Tibial nerve (tissue), 4 donors: ENCODE results near the gene TMEM260. TPM values are rescaled to one million over a fixed set of nuclear protein-coding genes. Genes with fewer than 3 reads are reported as not detected.

Experiments
- DNase-seq, 2 donors: peaks; one replicate each; pipeline ENCODE4 v3.0.0-alpha.2; 2019; ENCODE audit warnings: low spot score in 2 of 2
- H3K27ac ChIP-seq, 4 donors: fragments of 200-600 bp; sonication (generic) in 3 of 4; one replicate each; pipeline ENCODE4 v1.5.1; 2017 to 2019; ENCODE audit warnings: mild to moderate bottlenecking in 1 of 4
- H3K27me3 ChIP-seq, 2 donors: fragments of 200-600 bp; sonication (generic) in 1 of 2; one replicate each; pipeline versions ENCODE4 v1.5.1 to v1.6.0; 2017 to 2019
- H3K36me3 ChIP-seq, 3 donors: fragments of 200-600 bp; sonication (generic); one replicate each; pipeline ENCODE4 v1.5.1; 2018 to 2019
- H3K4me1 ChIP-seq, 4 donors: fragments of 200-600 bp; sonication (generic) in 3 of 4; one replicate each; pipeline ENCODE4 v1.5.1; 2017 to 2019
- H3K4me3 ChIP-seq, 4 donors: fragments of 200-600 bp; sonication (generic) in 3 of 4; one replicate each; pipeline ENCODE4 v1.5.1; 2017 to 2019; ENCODE audit warnings: mild to moderate bottlenecking in 1 of 4, moderate library complexity in 1 of 4
- H3K9me3 ChIP-seq, 4 donors: fragments of 200-600 bp; sonication (generic) in 3 of 4; one replicate each; pipeline ENCODE4 v1.5.1; 2017 to 2019
- EP300 ChIP-seq, 2 donors: sonication (generic); formaldehyde crosslinking; IDR thresholded peaks; one replicate each; pipeline ENCODE4 v1.6.1; 2017; ENCODE audit warnings: antibody characterized with exemption in 2 of 2, mild to moderate bottlenecking in 1 of 2
- POLR2A ChIP-seq, 2 donors: fragments of 450-650 bp; IDR thresholded peaks; one replicate each; pipeline ENCODE4 v1.6.1; 2017; ENCODE audit warnings: antibody characterized with exemption in 2 of 2, mild to moderate bottlenecking in 2 of 2, moderate library complexity in 2 of 2
- WGBS, 2 donors: methylation state at CpG; one replicate each; pipeline ENCODE4 v1.1.5; 2018; 5-methylcytosine and 5-hydroxymethylcytosine counted together
- total RNA-seq, 4 donors: library from RNA; depleted of rRNA; stranded (reverse); fragments of >200 nt; gene quantifications; one replicate each; pipeline ENCODE4 v1.1.0, GENCODE V29; 2016
- TF ChIP-seq, protein P1 (sequence below), 5 experiments: fragments of 200-600 bp in 3 of 5; fragments of 450-650 bp in 2 of 5; sonication (generic) in 3 of 5; IDR thresholded peaks; one replicate each; pipeline ENCODE4 v1.5.1; 2016 to 2019; ENCODE audit warnings: antibody characterized with exemption in 5 of 5, mild to moderate bottlenecking in 3 of 5, moderate library complexity in 2 of 5

TMEM260 gene
- total RNA-seq, 4 donors from 2014 or later = 32.1 to 42.1 (median 34.7) TPM

DNA sequence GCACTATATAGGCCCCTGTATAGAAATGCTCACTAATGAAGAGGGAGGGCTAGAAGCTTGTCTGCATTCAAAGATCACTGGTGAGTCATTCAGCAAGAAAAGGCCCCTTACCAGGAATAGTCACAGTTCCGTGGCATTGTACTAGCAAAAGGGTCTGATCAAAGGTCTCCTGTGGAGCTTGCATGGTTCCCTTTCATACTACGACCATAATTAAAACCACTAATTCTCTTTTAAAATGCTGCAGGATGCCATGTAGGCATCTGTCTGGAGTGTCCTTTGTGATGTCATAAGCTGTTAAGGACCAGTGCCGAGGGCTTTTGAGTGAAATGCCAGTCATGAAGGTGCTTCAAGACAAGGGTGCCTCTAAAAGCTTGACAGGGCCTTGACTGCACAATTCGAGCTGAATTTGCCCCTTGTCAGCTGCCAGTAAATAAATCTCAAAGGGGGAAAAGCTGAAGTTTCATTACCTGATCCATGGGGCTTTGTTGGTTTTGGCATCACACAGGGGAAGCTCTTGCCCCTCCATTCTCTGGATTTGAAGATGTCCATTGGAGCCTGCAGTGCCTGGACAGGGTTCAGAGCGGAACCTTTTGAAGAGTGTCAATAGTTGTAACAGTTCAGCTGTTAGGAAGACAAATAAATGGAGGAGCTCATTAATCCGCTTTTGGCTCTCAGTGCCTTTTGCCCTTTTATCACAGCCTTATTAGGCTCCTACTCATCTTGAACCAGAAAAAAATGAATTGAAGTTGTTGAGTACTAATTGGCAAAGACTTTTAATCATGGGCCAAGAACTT, 69.1 kb downstream of the TMEM260 start:
- DNase-seq = no peak
- H3K27ac ChIP-seq = no peak overlapping the region
- peaks cover 0 to 17% (median 0%) of the 10 kb centered on the region in 4 donors for H3K4me1 ChIP-seq
- H3K27me3 ChIP-seq = no peaks in the 10 kb centered on the region
- peaks cover 0 to 3% (median 3%) of the 10 kb centered on the region in 3 donors for H3K36me3 ChIP-seq
- no peak overlapping the region for H3K4me3 ChIP-seq
- no peaks in the 10 kb centered on the region for H3K9me3 ChIP-seq
- no peak for TF ChIP-seq EP300 (IDR thresholded peaks at IDR 0.05)
- no peak for TF ChIP-seq POLR2A (IDR thresholded peaks at IDR 0.05)
- TF ChIP-seq, protein P1, sequence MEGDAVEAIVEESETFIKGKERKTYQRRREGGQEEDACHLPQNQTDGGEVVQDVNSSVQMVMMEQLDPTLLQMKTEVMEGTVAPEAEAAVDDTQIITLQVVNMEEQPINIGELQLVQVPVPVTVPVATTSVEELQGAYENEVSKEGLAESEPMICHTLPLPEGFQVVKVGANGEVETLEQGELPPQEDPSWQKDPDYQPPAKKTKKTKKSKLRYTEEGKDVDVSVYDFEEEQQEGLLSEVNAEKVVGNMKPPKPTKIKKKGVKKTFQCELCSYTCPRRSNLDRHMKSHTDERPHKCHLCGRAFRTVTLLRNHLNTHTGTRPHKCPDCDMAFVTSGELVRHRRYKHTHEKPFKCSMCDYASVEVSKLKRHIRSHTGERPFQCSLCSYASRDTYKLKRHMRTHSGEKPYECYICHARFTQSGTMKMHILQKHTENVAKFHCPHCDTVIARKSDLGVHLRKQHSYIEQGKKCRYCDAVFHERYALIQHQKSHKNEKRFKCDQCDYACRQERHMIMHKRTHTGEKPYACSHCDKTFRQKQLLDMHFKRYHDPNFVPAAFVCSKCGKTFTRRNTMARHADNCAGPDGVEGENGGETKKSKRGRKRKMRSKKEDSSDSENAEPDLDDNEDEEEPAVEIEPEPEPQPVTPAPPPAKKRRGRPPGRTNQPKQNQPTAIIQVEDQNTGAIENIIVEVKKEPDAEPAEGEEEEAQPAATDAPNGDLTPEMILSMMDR (IDR thresholded peaks at IDR 0.05) = no peak
- 72 to 78% methylated on average over 6 of the region's 6 CpGs for WGBS, 2 donors

DNA sequence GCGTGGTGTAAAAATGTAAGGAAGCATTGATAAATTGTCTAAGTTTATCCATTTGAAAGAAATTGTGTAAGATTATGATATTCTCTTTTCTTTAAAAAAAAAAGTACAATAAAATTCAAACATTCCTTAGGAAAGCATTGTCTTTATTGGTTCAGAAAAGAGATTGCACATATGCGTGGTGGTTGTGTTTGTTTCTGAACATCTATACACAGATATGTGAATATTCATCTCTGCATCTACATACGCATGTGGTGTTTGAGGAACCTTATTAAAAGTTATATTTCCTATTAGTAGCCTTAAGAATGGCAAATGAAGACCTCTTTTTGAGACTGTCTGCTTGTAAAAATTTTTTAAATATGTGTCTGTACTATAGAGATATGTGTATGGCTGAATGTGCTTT, 69.8 kb downstream of the TMEM260 start:
- H3K27me3 ChIP-seq = no peaks in the 10 kb centered on the region
- peaks cover 0 to 3% (median 3%) of the 10 kb centered on the region in 3 donors for H3K36me3 ChIP-seq
- TF ChIP-seq, protein P1 (IDR thresholded peaks at IDR 0.05) = no peak
- no peak for TF ChIP-seq POLR2A (IDR thresholded peaks at IDR 0.05)
- no peak overlapping the region for H3K4me3 ChIP-seq
- no peak overlapping the region for H3K27ac ChIP-seq
- DNase-seq = no peak
- WGBS, 2 donors = 96 to 99% methylated on average over 3 of the region's 3 CpGs
- H3K9me3 ChIP-seq = no peaks in the 10 kb centered on the region
- peaks cover 0 to 17% (median 0%) of the 10 kb centered on the region in 4 donors for H3K4me1 ChIP-seq

DNA sequence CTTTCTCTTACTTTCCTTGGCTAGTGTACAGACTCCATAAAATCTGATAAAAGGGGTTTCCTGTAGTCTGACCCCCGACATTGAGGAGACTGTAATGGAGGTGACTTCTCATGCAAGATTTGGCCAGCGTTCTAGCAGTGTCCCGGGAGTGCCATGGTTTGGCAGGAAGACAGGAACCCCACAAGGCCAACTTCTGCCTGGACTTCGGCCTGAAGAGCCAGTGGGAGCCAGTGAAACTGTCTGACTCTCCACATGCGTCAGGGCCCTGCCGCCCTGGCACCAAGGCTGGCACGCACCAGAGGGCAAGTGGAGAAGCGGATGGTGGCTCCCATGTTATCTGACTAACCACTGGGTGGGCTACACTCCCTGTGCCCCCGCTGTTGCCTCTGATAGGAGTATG, 70.5 kb downstream of the TMEM260 start:
- H3K36me3 ChIP-seq = peaks cover 0 to 3% (median 3%) of the 10 kb centered on the region in 3 donors
- no peak overlapping the region for H3K4me3 ChIP-seq
- no peaks in the 10 kb centered on the region for H3K27me3 ChIP-seq
- peak overlapping the region in 1 of 4 donors; percentile 7 for H3K27ac ChIP-seq
- DNase-seq = peak in 1 of 2 donors; percentile 14
- peaks cover 0 to 17% (median 0%) of the 10 kb centered on the region in 4 donors for H3K4me1 ChIP-seq
- 65 to 75% methylated on average over 8 to 9 of the region's 9 CpGs for WGBS, 2 donors
- no peaks in the 10 kb centered on the region for H3K9me3 ChIP-seq
- no peak for TF ChIP-seq POLR2A (IDR thresholded peaks at IDR 0.05)
- TF ChIP-seq, protein P1 (IDR thresholded peaks at IDR 0.05) = no peak
- no peak for TF ChIP-seq EP300 (IDR thresholded peaks at IDR 0.05)

DNA sequence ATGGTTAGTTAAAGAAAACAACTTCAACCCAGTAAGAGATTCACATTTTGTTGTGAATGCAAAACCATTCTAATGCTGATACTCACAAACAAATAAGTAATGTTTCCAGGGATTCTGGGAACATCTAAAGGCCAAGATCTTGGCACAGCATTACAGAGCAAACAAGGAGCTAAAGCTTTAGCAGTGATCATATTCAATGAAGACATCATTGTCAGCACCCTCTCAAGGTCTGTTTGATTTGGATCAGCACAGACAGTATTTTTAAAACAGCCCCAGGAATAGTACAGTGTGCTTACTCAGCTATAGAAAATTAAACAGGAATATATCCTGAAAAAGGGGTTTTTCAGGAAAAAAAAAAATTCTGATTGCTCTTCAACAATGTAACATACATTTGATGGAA, 71.4 kb downstream of the TMEM260 start:
- Histone ChIP-seq H3K4me1 (peaks cover 0 to 17% (median 0%) of the 10 kb centered on the region in 4 donors), H3K9me3 (no peaks in the 10 kb centered on the region), H3K36me3 (peaks cover 0 to 3% (median 3%) of the 10 kb centered on the region in 3 donors), H3K27me3 (no peaks in the 10 kb centered on the region), H3K4me3 (no peak overlapping the region), H3K27ac (no peak overlapping the region)
- no peak for DNase-seq
- TF ChIP-seq POLR2A (IDR thresholded peaks at IDR 0.05) (no peak), EP300 (IDR thresholded peaks at IDR 0.05) (no peak)
- TF ChIP-seq, protein P1 (IDR thresholded peaks at IDR 0.05) = no peak

DNA sequence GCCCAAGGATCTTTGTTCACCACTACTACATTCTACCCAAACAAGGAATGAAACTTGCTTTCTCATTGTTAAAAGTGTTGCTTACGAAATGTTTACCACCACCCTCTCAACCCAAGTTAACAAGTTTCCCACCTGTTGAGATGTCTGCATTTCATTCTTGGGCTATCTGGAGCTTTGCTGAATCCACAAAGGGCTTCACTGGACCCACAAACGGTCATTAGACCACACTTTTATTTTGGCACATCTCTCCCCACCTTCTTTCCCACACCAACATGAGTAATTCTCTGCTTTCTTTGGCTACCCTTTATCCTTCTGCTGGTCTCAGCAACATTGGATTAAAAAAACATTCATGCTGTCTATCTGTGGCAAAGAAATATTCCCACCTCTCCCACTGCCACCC, 78.0 kb downstream of the TMEM260 start:
- Histone ChIP-seq H3K9me3 (no peaks in the 10 kb centered on the region), H3K4me3 (no peak overlapping the region), H3K27me3 (no peaks in the 10 kb centered on the region), H3K4me1 (no peaks in the 10 kb centered on the region), H3K27ac (no peak overlapping the region), H3K36me3 (peaks cover 0 to 5% (median 0%) of the 10 kb centered on the region in 3 donors)
- no peak for DNase-seq
- WGBS, 2 donors = 50 to 63% methylated on average over 2 of the region's 2 CpGs
- TF ChIP-seq POLR2A (IDR thresholded peaks at IDR 0.05) (no peak), EP300 (IDR thresholded peaks at IDR 0.05) (no peak)
- TF ChIP-seq, protein P1 (IDR thresholded peaks at IDR 0.05) = no peak
